GM12878 (cell line): ENCODE data around the gene LSM2. TPM values are rescaled to one million over a fixed set of nuclear protein-coding genes. Genes with fewer than 3 reads are reported as not detected.
A peak's percentile ranks its signal among the peaks of the same experiment; 100 is the strongest.

Experiments
- ATAC-seq: fragments of 200-7000 bp; cut with Tn5 transposase; 3 replicates; pipeline ENCODE4 v1.9.1; 2020; ENCODE audit warnings: mild to moderate bottlenecking, moderate library complexity
- BruUV-seq: library from RNA; stranded (reverse); fragments of 400-500 nt; replicated peaks from 2 replicates; lab custom pipeline; 2021; lab: Mats Ljungman, UMichigan
- CTCF ChIA-PET: fragments of 300-600 bp; sonication (Branson Sonifier 250); formaldehyde crosslinking; extraction: SDS; loops from one replicate; lab custom pipeline; 2021; ENCODE audit warnings: inconsistent platforms; lab: Yijun Ruan, JAX
- POLR2A ChIA-PET: fragments of 350-600 bp; formaldehyde crosslinking; extraction: SDS; loops from one replicate; lab custom pipeline; 2021; ENCODE audit warnings: inconsistent platforms; lab: Charles Lee
- RAD21 ChIA-PET: fragments of 300-600 bp; sonication (Branson Sonifier 250); formaldehyde crosslinking; loops from one replicate; lab custom pipeline; 2023; ENCODE audit warnings: antibody characterized with exemption; ENCODE audit not compliant: unreplicated experiment; lab: Charles Lee
- SMC1A ChIA-PET: fragments of 300-600 bp; sonication (Branson Sonifier 250); formaldehyde crosslinking; loops from one replicate; lab custom pipeline; 2023; ENCODE audit not compliant: unreplicated experiment, uncharacterized antibody; lab: Charles Lee
- DNase-seq: peaks from one replicate; pipeline ENCODE4 v3.0.0-alpha.2; 2011; ENCODE audit warnings: low read depth, low spot score
- FAIRE-seq: peaks from 3 replicates; lab custom pipeline; 2011; peaks lifted over from hg19 to GRCh38; lab: Jason Lieb, UNC
- H2AFZ ChIP-seq: 2 replicates; pipeline ENCODE4 v1.6.0; 2011; ENCODE audit warnings: low read depth, low read length, control low read depth; ENCODE audit not compliant: control insufficient read depth
- H3K27ac ChIP-seq: 2 replicates; pipeline ENCODE4 v1.5.1; 2011; ENCODE audit warnings: control low read depth; ENCODE audit not compliant: control insufficient read depth, insufficient read depth
- H3K27me3 ChIP-seq, 2 experiments: replicated peaks in 1 of 2; 2 replicates each; pipeline versions ENCODE4 v1.6.0 to v1.6.1; 2011; ENCODE audit warnings: low read length in 1 of 2; ENCODE audit not compliant: control insufficient read depth in 2 of 2, insufficient read depth in 2 of 2
- H3K36me3 ChIP-seq, 2 experiments: 2 replicates each; pipeline ENCODE4 v1.5.1; 2011; ENCODE audit warnings: low read length in 1 of 2; ENCODE audit not compliant: control insufficient read depth in 2 of 2, insufficient read depth in 2 of 2
- H3K4me1 ChIP-seq: 2 replicates; pipeline ENCODE4 v1.6.1; 2011; ENCODE audit warnings: mild to moderate bottlenecking, low read length, moderate library complexity, mixed read lengths; ENCODE audit not compliant: control insufficient read depth, insufficient read depth
- H3K4me2 ChIP-seq: 2 replicates; pipeline ENCODE4 v1.6.0; 2011; ENCODE audit warnings: control low read depth; ENCODE audit not compliant: control insufficient read depth, insufficient read depth
- H3K4me3 ChIP-seq: fragments of 200-600 bp; sonication (generic); 2 replicates; pipeline ENCODE4 v1.5.1; 2016
- H3K79me2 ChIP-seq: 2 replicates; pipeline ENCODE4 v1.6.0; 2011; ENCODE audit warnings: low read length; ENCODE audit not compliant: control insufficient read depth, insufficient read depth
- H3K9ac ChIP-seq: 2 replicates; pipeline ENCODE4 v1.8.0; 2011; ENCODE audit warnings: low read length, control low read depth, mixed read lengths; ENCODE audit not compliant: control insufficient read depth, insufficient read depth
- H3K9me3 ChIP-seq: replicated peaks from 3 replicates; pipeline ENCODE4 v1.5.1; 2011; ENCODE audit warnings: mild to moderate bottlenecking, low read length; ENCODE audit not compliant: control insufficient read depth, insufficient read depth
- H4K20me1 ChIP-seq: 2 replicates; pipeline ENCODE4 v1.6.0; 2011; ENCODE audit not compliant: control insufficient read depth, insufficient read depth
- ATF7 ChIP-seq: fragments of 450-650 bp; IDR thresholded peaks from 2 replicates; pipeline ENCODE4 v1.6.1; 2016; ENCODE audit warnings: low read depth, mild to moderate bottlenecking
- BHLHE40 ChIP-seq, 2 experiments: fragments of 450-650 bp in 1 of 2; IDR thresholded peaks; 2 replicates each; pipeline ENCODE4 v1.6.1; 2011 to 2017; ENCODE audit warnings: low read depth in 2 of 2, borderline replicate concordance in 1 of 2, improper control_type of control experiment in 1 of 2, low read length in 1 of 2, mild to moderate bottlenecking in 1 of 2
- NBN ChIP-seq: fragments of 450-650 bp; IDR thresholded peaks from 2 replicates; pipeline ENCODE4 v1.6.1; 2016
- PML ChIP-seq: IDR thresholded peaks from 2 replicates; pipeline ENCODE4 v1.6.1; 2012; ENCODE audit warnings: low read length, inconsistent platforms
- SIN3A ChIP-seq: IDR thresholded peaks from 2 replicates; pipeline ENCODE4 v1.6.1; 2012; ENCODE audit warnings: low read depth, low read length, improper control_type of control experiment
- WGBS: methylation state at CpG from one replicate; pipeline ENCODE4 v1.1.6; 2016; ENCODE audit warnings: low lambda C conversion rate; ENCODE audit not compliant: insufficient replicate concordance, insufficient coverage; ENCODE audit errors: missing lambda C conversion rate; 5-methylcytosine and 5-hydroxymethylcytosine counted together
- in situ Hi-C: fragments of 300-500 bp; cut with MboI; formaldehyde crosslinking; loops from 9 replicates; pipeline ENCODE4 v1.14.3; 2018; ENCODE audit warnings: mixed read lengths
- intact Hi-C: fragments of 100-400 bp; cut with micrococcal nuclease; formaldehyde crosslinking; loops from one replicate; pipeline ENCODE4 v1.14.2; 2022; ENCODE audit not compliant: unreplicated experiment
- polyA plus RNA-seq, 11 experiments: library from polyadenylated mRNA; depleted of rRNA in 4 of 11; unstranded in 6 of 11; stranded (reverse) in 5 of 11; fragments of >200 nt; fragmentation: Nextera tagmentation in 4 of 11; fragmentation: Illumina TruSeq in 1 of 11; extraction: Ambion mirVana in 4 of 11; extraction: Trizol in 1 of 11; gene quantifications; 1 replicate in 1 of 11; 2 replicates in 10 of 11; pipeline versions ENCODE4 v1.2.1 to v1.2.3, GENCODE V29; 2011 to 2016; ENCODE audit warnings: inconsistent platforms in 2 of 11, missing spikeins in 2 of 11, low read depth in 1 of 11
- total RNA-seq, 4 experiments: library from RNA; depleted of rRNA in 3 of 4; stranded (reverse); fragments of >200 nt in 3 of 4; fragmentation: Illumina TruSeq in 1 of 4; extraction: Trizol in 1 of 4; gene quantifications; 2 replicates each; pipeline versions ENCODE4 v1.2.1 to v1.2.3, GENCODE V29; 2013 to 2021
- TF ChIP-seq, protein P1 (sequence below): fragments of 450-650 bp; conservative IDR thresholded peaks from 2 replicates; pipeline ENCODE4 v1.6.1; 2017; ENCODE audit warnings: mild to moderate bottlenecking, moderate library complexity

LSM2 gene
- total and polyA plus RNA-seq, 10 of the 15 experiments (the other 5 are each of a cell fraction or from before 2014, with no cell fraction given) = 99.1 to 276 (median 153) TPM

- no peak for FAIRE-seq
- Histone ChIP-seq H3K79me2 (peaks cover 21% of the 10 kb centered on the region), H3K4me2 (peak overlapping the region; percentile 47), H3K4me3 (peak overlapping the region; percentile 81), H4K20me1 (no peaks in the 10 kb centered on the region), H3K9ac (peak overlapping the region; percentile 81), H3K36me3 (peaks cover 7 to 11% of the 10 kb centered on the region in 2 experiments; a peak in 3 of 4 replicates), H3K9me3 (no peaks in the 10 kb centered on the region), H3K4me1 (peaks cover 11% of the 10 kb centered on the region), H3K27ac (peak overlapping the region; percentile 95; the same call in 1 of the 2 replicates), H3K27me3 (no peaks in the 10 kb centered on the region), H2AFZ (no peak overlapping the region)
- SMC1A ChIA-PET = interaction anchor here (0.6 to 2.2 kb wide), 8 partner anchors 12 to 70 kb away, joined by 3 to 10 read pairs (median 4); partner anchors contain the start of genes LSM2 and NEU1
- intact Hi-C loops = no loop called here
- ATAC-seq = peak; percentile 21; the same call in 2 of the 3 replicates
- TF ChIP-seq PML = peak; percentile 1; the same call in 1 of the 2 replicates
- 0 out of 2 replicates have a peak, but pooled peaks have one; percentile 26 for TF ChIP-seq ATF7
- TF ChIP-seq, protein P1, sequence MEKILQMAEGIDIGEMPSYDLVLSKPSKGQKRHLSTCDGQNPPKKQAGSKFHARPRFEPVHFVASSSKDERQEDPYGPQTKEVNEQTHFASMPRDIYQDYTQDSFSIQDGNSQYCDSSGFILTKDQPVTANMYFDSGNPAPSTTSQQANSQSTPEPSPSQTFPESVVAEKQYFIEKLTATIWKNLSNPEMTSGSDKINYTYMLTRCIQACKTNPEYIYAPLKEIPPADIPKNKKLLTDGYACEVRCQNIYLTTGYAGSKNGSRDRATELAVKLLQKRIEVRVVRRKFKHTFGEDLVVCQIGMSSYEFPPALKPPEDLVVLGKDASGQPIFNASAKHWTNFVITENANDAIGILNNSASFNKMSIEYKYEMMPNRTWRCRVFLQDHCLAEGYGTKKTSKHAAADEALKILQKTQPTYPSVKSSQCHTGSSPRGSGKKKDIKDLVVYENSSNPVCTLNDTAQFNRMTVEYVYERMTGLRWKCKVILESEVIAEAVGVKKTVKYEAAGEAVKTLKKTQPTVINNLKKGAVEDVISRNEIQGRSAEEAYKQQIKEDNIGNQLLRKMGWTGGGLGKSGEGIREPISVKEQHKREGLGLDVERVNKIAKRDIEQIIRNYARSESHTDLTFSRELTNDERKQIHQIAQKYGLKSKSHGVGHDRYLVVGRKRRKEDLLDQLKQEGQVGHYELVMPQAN = no peak
- TF ChIP-seq SIN3A = peak; percentile 40; the same call in 1 of the 2 replicates
- peak in 1 of 2 experiments; percentile 31; a peak in 1 of 4 replicates for TF ChIP-seq BHLHE40 (IDR thresholded peaks at IDR 0.05; ENCODE audit: borderline replicate concordance in 1 of 2, low read depth in 2 of 2, low read length in 1 of 2)
- TF ChIP-seq NBN = no peak
- in situ Hi-C loops = no loop called here
- CTCF ChIA-PET = interaction anchor here (0.6 to 3.7 kb wide), 6 partner anchors 11 to 65 kb away, joined by 3 to 26 read pairs (median 4); partner anchors contain the start of genes LSM2 and VWA7
- TSS peak; percentile 68 for BruUV-seq
- WGBS = under 1% methylated on average over 7 of the region's 7 CpGs
- POLR2A ChIA-PET = interaction anchor here (0.9 to 3.5 kb wide), 7 partner anchors 13 to 68 kb away, joined by 3 to 32 read pairs (median 6); partner anchors contain the start of genes HSPA1B, LSM2, MSH5 and NEU1
- DNase-seq = no peak
- RAD21 ChIA-PET = interaction anchor here (1.0 to 2.6 kb wide), 9 partner anchors 12 to 69 kb away, joined by 3 to 19 read pairs (median 3); partner anchors contain the start of genes HSPA1A, HSPA1B, HSPA1L and LSM2
Observed at GRCh38 chr6:31794294-31794865, 12.4 kb downstream of the LSM2 start.
